Psoas muscle (tissue), 8 donors: ENCODE data around the gene TMEM218. TPM values are rescaled to one million over a fixed set of nuclear protein-coding genes. Genes with fewer than 3 reads are reported as not detected.
A peak's percentile ranks its signal among the peaks of the same experiment; 100 is the strongest.

Experiments
- ATAC-seq, 4 donors: fragments of 200-7000 bp; cut with Tn5 transposase; one replicate each; pipeline ENCODE4 v1.9.1; 2020; ENCODE audit warnings: moderate library complexity in 3 of 4, mild to moderate bottlenecking in 2 of 4
- DNase-seq, 2 donors: peaks; one replicate each; pipeline ENCODE4 v3.0.0-alpha.2; 2020
- H3K27ac ChIP-seq: fragments of 200-600 bp; one replicate; pipeline ENCODE4 v1.8.0; 2022
- H3K27me3 ChIP-seq, 3 donors: fragments of 200-600 bp in 1 of 3; one replicate each; pipeline versions ENCODE4 v1.6.1 to v1.8.0; 2013 to 2022; ENCODE audit warnings: low read length in 2 of 3, mild to moderate bottlenecking in 2 of 3, moderate library complexity in 1 of 3; ENCODE audit not compliant: insufficient read depth in 3 of 3
- H3K36me3 ChIP-seq, 2 donors: fragments of 200-600 bp in 1 of 2; one replicate each; pipeline versions ENCODE4 v1.6.1 to v1.8.0; 2013 to 2022; ENCODE audit warnings: low read depth in 1 of 2, mild to moderate bottlenecking in 1 of 2, moderate library complexity in 1 of 2; ENCODE audit not compliant: insufficient read depth in 1 of 2
- H3K4me1 ChIP-seq: fragments of 200-600 bp; one replicate; pipeline ENCODE4 v1.8.0; 2022
- H3K4me3 ChIP-seq: fragments of 200-600 bp; one replicate; pipeline ENCODE4 v1.8.0; 2022; ENCODE audit warnings: mild to moderate bottlenecking
- H3K9me3 ChIP-seq: fragments of 200-600 bp; one replicate; pipeline ENCODE4 v1.8.0; 2022
- CTCF ChIP-seq: fragments of 200-600 bp; IDR thresholded peaks from one replicate; pipeline ENCODE4 v1.8.0; 2022; ENCODE audit warnings: antibody characterized with exemption
- WGBS, 3 donors: extraction: QIAGEN DNeasy Blood & Tissue Kit; methylation state at CpG; one replicate each; pipeline versions ENCODE4 v1.1.6 to v1.1.7; 2013; 5-methylcytosine and 5-hydroxymethylcytosine counted together
- intact Hi-C, 2 donors: fragments of 100-400 bp; cut with DNase I; formaldehyde crosslinking; loops; one replicate each; pipeline versions ENCODE4 v1.11.0 to v1.14.2; 2022
- polyA plus RNA-seq, 3 donors: library from polyadenylated mRNA; stranded (reverse); fragments of 200-250 nt; gene quantifications; one replicate each; pipeline ENCODE4 v1.2.3, GENCODE V29; 2013
- total RNA-seq, 4 donors: library from RNA; stranded (reverse); fragmentation: NEBNext Ultra II Directional in 2 of 4; extraction: Animal tissue kit (Norgen Biotek cat#: 25700) in 2 of 4; gene quantifications; one replicate each; pipeline versions ENCODE4 v1.2.1 to v1.2.4, GENCODE V29; 2021 to 2023
- donor health status: healthy with polysubstance abuse.
- donor health status: DM: no; HTN: no; CAD: no; lungs with moderate emphysema.
- donor health status: Bipolar disorder and iron deficiency.
- donor health status: healthy.
- donor health status: DM: yes; HTN: yes; CAD: no.
- donor health status: DM: no; HTN: no; CAD: no.
- donor health status: DM: no; HTN: no; CAD: no.
- donor health status: DM: yes; HTN: yes; CAD: no.

Gene TMEM218
- total and polyA plus RNA-seq, 7 donors = 4.9 to 30.3 (median 12.1) TPM

GRCh38 chr11:125141178-125141577, 29.8 kb upstream of the TMEM218 start:
- WGBS, 3 donors = 67 to 71% (median 68%) methylated on average over 12 of the region's 12 CpGs
- intact Hi-C loops = loop anchor here (5.0 to 10.0 kb wide), 2 partner anchors 49 to 176 kb away; no protein-coding TSS in a partner anchor
- TF ChIP-seq CTCF = no peak
- Histone ChIP-seq H3K36me3 (no peaks in the 10 kb centered on the region), H3K4me3 (no peak overlapping the region), H3K27me3 (peaks cover 0 to 15% (median 0%) of the 10 kb centered on the region in 3 donors), H3K4me1 (no peaks in the 10 kb centered on the region), H3K27ac (no peak overlapping the region), H3K9me3 (no peaks in the 10 kb centered on the region)
- DNase-seq (no peak), ATAC-seq (no peak)

DNA sequence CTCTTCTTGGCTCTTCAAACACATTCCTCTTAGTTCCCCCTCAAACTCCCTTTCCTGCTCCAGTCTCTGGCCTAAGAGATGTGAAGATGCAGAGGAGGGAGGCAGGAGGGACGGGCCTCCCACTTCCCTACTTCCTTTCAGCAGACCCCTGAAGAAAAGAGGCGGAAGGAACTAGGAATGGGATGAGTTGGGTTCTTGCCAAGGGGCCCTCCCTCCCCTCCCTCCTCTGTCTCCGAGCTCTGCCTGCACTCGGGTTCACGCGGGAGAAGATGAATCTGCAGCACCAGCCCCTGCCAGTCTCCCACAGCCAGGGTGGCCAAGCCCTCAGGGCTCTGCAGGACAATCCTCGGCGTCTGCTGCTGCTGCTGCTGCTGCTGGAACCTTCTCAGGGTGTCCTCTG, 28.8 kb upstream of the TMEM218 start:
- DNase-seq = no peak
- H3K4me1 ChIP-seq = no peaks in the 10 kb centered on the region
- H3K9me3 ChIP-seq = no peaks in the 10 kb centered on the region
- intact Hi-C loops = loop anchor here (5.0 to 10.0 kb wide), 2 partner anchors 48 to 175 kb away; no protein-coding TSS in a partner anchor
- peaks cover 0 to 15% (median 0%) of the 10 kb centered on the region in 3 donors for H3K27me3 ChIP-seq
- no peak overlapping the region for H3K27ac ChIP-seq
- peak in 1 of 4 donors; percentile 21 for ATAC-seq
- no peak for TF ChIP-seq CTCF
- no peak overlapping the region for H3K4me3 ChIP-seq
- 32 to 44% (median 33%) methylated on average over 7 to 8 of the region's 8 CpGs for WGBS, 3 donors
- no peaks in the 10 kb centered on the region for H3K36me3 ChIP-seq

DNA sequence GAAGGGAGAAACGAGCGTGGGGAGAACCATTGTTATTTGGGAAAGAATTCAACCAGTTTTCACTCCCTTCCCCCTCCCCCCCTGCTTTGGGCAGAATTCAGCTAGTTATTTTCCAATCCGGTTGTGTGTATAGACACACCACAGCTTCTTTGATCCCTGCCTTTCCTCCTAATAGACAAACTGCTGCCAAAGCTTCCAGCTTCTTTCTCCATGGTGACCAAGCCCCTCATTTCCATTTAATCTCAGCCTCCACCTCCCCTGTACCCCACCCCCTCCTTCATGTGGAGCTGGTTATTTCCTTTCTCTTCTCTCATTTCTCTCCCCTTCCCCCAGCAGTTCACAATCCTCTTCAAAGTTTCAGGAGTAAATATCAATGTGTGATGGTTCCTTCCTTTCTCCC, 28.4 kb upstream of the TMEM218 start:
- Histone ChIP-seq H3K4me1 (no peaks in the 10 kb centered on the region), H3K9me3 (no peaks in the 10 kb centered on the region), H3K4me3 (no peak overlapping the region), H3K27ac (no peak overlapping the region), H3K36me3 (no peaks in the 10 kb centered on the region), H3K27me3 (peaks cover 0 to 15% (median 0%) of the 10 kb centered on the region in 3 donors)
- no peak for ATAC-seq
- 70 to 75% (median 74%) methylated on average over 3 of the region's 3 CpGs for WGBS, 3 donors
- intact Hi-C loops = loop anchor here (5.0 to 10.0 kb wide), 2 partner anchors 47 to 175 kb away; no protein-coding TSS in a partner anchor
- no peak for DNase-seq
- no peak for TF ChIP-seq CTCF

DNA sequence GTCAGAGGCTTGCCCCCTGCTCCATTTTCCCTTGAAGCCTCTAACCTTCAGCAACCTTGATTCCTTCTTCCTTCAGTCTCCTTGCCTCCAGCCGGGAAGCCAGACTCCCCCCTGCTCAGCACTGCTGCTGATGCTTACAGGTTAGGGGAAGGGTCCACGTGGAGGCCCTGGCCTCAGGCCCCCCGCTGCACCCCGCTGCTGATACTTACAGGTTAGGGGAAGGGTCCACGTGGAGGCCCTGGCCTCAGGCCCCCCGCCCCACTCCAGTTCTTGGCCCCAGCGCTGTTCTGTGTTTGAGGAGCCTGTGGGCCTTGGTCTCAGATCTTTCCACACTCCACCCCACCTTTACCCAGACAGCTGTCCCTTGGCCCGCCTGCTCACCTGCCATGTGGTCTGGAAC, 27.5 kb upstream of the TMEM218 start:
- Histone ChIP-seq H3K4me3 (no peak overlapping the region), H3K9me3 (no peaks in the 10 kb centered on the region), H3K27me3 (peaks cover 0 to 22% (median 0%) of the 10 kb centered on the region in 3 donors), H3K36me3 (no peaks in the 10 kb centered on the region), H3K27ac (no peak overlapping the region), H3K4me1 (no peaks in the 10 kb centered on the region)
- no peak for TF ChIP-seq CTCF
- DNase-seq (no peak), ATAC-seq (no peak)
- intact Hi-C loops = no loop called here
- 88 to 89% (median 88%) methylated on average over 8 of the region's 8 CpGs for WGBS, 3 donors

GRCh38 chr11:125136001-125136400, 24.6 kb upstream of the TMEM218 start:
- H3K27me3 ChIP-seq = peaks cover 0 to 20% (median 0%) of the 10 kb centered on the region in 3 donors
- H3K36me3 ChIP-seq = no peaks in the 10 kb centered on the region
- no peaks in the 10 kb centered on the region for H3K9me3 ChIP-seq
- TF ChIP-seq CTCF = no peak
- DNase-seq = no peak
- ATAC-seq = no peak
- no peak overlapping the region for H3K4me3 ChIP-seq
- no peaks in the 10 kb centered on the region for H3K4me1 ChIP-seq
- no peak overlapping the region for H3K27ac ChIP-seq
- intact Hi-C loops = no loop called here
